CD4-positive, alpha-beta T cell treated with Interleukin-15 for 4 hours (primary cell): ENCODE measurements around the gene SPHK1.

Experiments
- DNase-seq: peaks from one replicate; pipeline ENCODE4 v3.0.0-alpha.2; 2020; ENCODE audit warnings: low spot score

SPHK1 gene

DNA sequence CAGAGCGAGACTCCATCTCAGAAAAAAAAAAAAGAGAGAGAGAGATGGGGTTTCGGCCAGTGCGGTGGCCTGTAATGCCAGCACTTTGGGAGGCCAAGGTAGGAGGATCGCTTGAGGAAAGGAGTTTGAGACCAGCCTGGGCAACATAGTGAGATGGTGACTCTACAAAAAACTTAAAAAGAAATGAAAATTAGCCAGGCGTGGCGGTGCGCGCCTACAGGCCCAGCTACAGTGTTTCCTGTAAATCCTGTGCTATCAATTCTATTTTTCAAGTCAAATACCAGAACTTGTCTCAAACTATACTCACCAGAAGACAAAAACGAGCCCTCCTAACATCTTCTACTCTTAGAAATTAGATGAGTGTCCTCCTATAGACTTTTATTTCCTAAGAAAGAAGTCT is 49.3 kb downstream of the SPHK1 start:
- no peak for DNase-seq

DNA sequence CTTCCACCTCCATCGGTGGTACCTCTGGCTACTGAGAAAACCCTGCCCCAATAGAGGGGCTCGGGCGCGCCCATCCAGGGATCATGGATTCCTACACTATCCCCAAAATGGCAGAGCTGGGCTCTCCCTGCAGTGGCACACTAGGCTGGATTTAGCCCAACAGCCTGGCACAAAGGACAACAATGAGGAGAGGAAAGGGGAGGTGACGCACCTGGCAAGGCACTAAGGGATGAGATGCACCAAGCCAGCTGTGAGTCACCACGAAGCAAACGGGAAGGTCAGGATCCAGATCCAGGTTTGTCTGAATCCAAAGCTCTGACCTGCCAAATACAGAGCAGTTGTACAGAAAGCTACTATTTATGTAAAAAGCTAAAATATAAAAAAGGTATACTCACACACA is 50.5 kb downstream of the SPHK1 start:
- no peak for DNase-seq

DNA sequence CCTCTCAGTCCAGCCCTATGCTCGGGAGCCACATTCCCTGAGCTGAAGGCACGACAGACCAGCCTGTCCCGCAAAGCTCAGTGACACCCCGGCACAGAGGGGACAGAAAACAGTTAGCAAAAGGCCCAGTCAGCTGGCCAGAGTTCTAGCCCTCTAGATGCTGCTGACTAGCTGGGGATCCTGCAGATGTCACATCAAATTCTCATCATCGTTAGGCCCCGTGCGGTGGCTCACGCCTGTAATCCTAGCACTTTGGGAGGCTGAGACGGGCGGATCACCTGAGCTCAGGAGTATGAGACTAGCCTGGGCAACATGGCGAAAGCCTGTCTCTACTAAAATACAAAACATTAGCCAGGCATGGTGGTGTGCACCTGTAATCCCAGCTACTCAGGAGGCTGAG is 51.3 kb downstream of the SPHK1 start:
- no peak for DNase-seq
